UCSD-AML1 (cell line): Measurements from ENCODE around the gene PCBP3.

Experiments
- DNase-seq: peaks from one replicate; lab custom pipeline; 2025; ENCODE audit not compliant: unreplicated experiment; lab: John Stamatoyannopoulos, UW

PCBP3 gene

GRCh38 chr21:45901061-45901690 is 257.7 kb downstream of the PCBP3 start:
- no peak for DNase-seq

GRCh38 chr21:45902292-45902995 is 258.9 kb downstream of the PCBP3 start:
- DNase-seq = no peak

GRCh38 chr21:45905196-45905595 is 261.7 kb downstream of the PCBP3 start:
- no peak for DNase-seq

- no peak for DNase-seq
Measured at GRCh38 chr21:45906196-45906805, 262.8 kb downstream of the PCBP3 start.

GRCh38 chr21:45906859-45907258 is 263.3 kb downstream of the PCBP3 start:
- no peak for DNase-seq

GRCh38 chr21:45908536-45909237 is 265.2 kb downstream of the PCBP3 start:
- DNase-seq = no peak

- DNase-seq = no peak
Measured at GRCh38 chr21:45909238-45909988, 265.9 kb downstream of the PCBP3 start.

- DNase-seq = no peak
Measured at GRCh38 chr21:45910155-45910547, 266.6 kb downstream of the PCBP3 start.

GRCh38 chr21:45910548-45911221 is 267.2 kb downstream of the PCBP3 start:
- no peak for DNase-seq

GRCh38 chr21:45911806-45912325 is 268.3 kb downstream of the PCBP3 start:
- no peak for DNase-seq

GRCh38 chr21:45912611-45913417 is 269.3 kb downstream of the PCBP3 start:
- DNase-seq = no peak

GRCh38 chr21:45913418-45913765 is 269.9 kb downstream of the PCBP3 start:
- no peak for DNase-seq

GRCh38 chr21:45913886-45914285 is 270.4 kb downstream of the PCBP3 start:
- no peak for DNase-seq

- no peak for DNase-seq
Measured at GRCh38 chr21:45914321-45914845, 270.9 kb downstream of the PCBP3 start.

GRCh38 chr21:45916011-45916840 is 272.7 kb downstream of the PCBP3 start:
- peak; percentile 30 for DNase-seq

GRCh38 chr21:45917241-45917640 is 273.7 kb downstream of the PCBP3 start:
- DNase-seq = no peak

GRCh38 chr21:45918011-45918410 is 274.5 kb downstream of the PCBP3 start:
- DNase-seq = no peak

GRCh38 chr21:45918835-45919447 is 275.4 kb downstream of the PCBP3 start:
- no peak for DNase-seq
